CD14-positive monocyte (primary cell): ENCODE data around the gene NDUFS4. TPM values are rescaled to one million over a fixed set of nuclear protein-coding genes. Genes with fewer than 3 reads are reported as not detected.

Experiments
- DNase-seq, 3 donors: peaks; one replicate each; pipeline ENCODE4 v3.0.0-alpha.2; 2011 to 2022
- H2AFZ ChIP-seq: 2 replicates; pipeline ENCODE4 v1.6.0; 2012; ENCODE audit warnings: mild to moderate bottlenecking, low read depth, low read length, inconsistent platforms; ENCODE audit not compliant: insufficient read depth, poor library complexity, severe bottlenecking
- H3K27ac ChIP-seq, 2 donors: 1 replicate in 1 of 2; 2 replicates in 1 of 2; pipeline ENCODE4 v1.5.1; 2012 to 2013; ENCODE audit warnings: low read length in 2 of 2, control low read depth in 1 of 2, inconsistent platforms in 1 of 2, low read depth in 1 of 2, mild to moderate bottlenecking in 1 of 2
- H3K27me3 ChIP-seq, 2 donors: one replicate each; pipeline versions ENCODE4 v1.6.0 to v1.6.1; 2011 to 2013; ENCODE audit warnings: low read length in 2 of 2; ENCODE audit not compliant: control insufficient read depth in 2 of 2, insufficient read depth in 2 of 2
- H3K36me3 ChIP-seq, 2 donors: replicated peaks in 1 of 2; 1 replicate in 1 of 2; 2 replicates in 1 of 2; pipeline versions ENCODE4 v1.5.1 to v1.6.1; 2012 to 2013; ENCODE audit warnings: low read length in 2 of 2, control low read depth in 1 of 2, inconsistent platforms in 1 of 2, mild to moderate bottlenecking in 1 of 2; ENCODE audit not compliant: insufficient read depth in 2 of 2, control insufficient read depth in 1 of 2
- H3K4me1 ChIP-seq, 2 donors: 1 replicate in 1 of 2; 2 replicates in 1 of 2; pipeline versions ENCODE4 v1.5.1 to v1.6.1; 2012 to 2013; ENCODE audit warnings: low read length in 2 of 2, control low read depth in 1 of 2, inconsistent platforms in 1 of 2, mild to moderate bottlenecking in 1 of 2, moderate library complexity in 1 of 2; ENCODE audit not compliant: insufficient read depth in 2 of 2, control insufficient read depth in 1 of 2
- H3K4me2 ChIP-seq: replicated peaks from 2 replicates; pipeline ENCODE3; 2012; ENCODE audit warnings: low read length, moderate library complexity, mild to moderate bottlenecking; ENCODE audit not compliant: poor library complexity, severe bottlenecking; ENCODE audit errors: extremely low read depth
- H3K4me3 ChIP-seq, 3 experiments: fragments of 200-600 bp in 1 of 3; sonication (generic) in 1 of 3; replicated peaks in 1 of 3; 1 replicate in 2 of 3; 2 replicates in 1 of 3; pipeline ENCODE4 v1.5.1; 2011 to 2013; ENCODE audit warnings: low read length in 3 of 3, mild to moderate bottlenecking in 3 of 3, control low read depth in 2 of 3, low read depth in 2 of 3, inconsistent platforms in 1 of 3, moderate library complexity in 1 of 3
- H3K79me2 ChIP-seq: 2 replicates; pipeline ENCODE4 v1.6.0; 2012; ENCODE audit warnings: mild to moderate bottlenecking, control low read depth, inconsistent platforms, low read length, moderate library complexity; ENCODE audit not compliant: insufficient read depth
- H3K9ac ChIP-seq: 2 replicates; pipeline ENCODE4 v1.6.0; 2017; ENCODE audit warnings: low read length, mild to moderate bottlenecking; ENCODE audit not compliant: insufficient read depth, poor library complexity, severe bottlenecking
- H3K9me3 ChIP-seq, 2 donors: replicated peaks in 1 of 2; 1 replicate in 1 of 2; 2 replicates in 1 of 2; pipeline versions ENCODE4 v1.5.1 to v1.6.1; 2012 to 2013; ENCODE audit warnings: low read length in 2 of 2, control low read depth in 1 of 2; ENCODE audit not compliant: control insufficient read depth in 1 of 2, insufficient read depth in 1 of 2
- H4K20me1 ChIP-seq: 2 replicates; pipeline ENCODE4 v1.6.0; 2012; ENCODE audit warnings: mild to moderate bottlenecking, low read length, control low read depth, moderate library complexity; ENCODE audit not compliant: insufficient read depth
- H3K27ac Mint-ChIP-seq, 7 donors: one replicate each; pipeline ENCODE4 v1.8.0; 2020; ENCODE audit warnings: mild to moderate bottlenecking in 7 of 7, mixed read lengths in 7 of 7, moderate library complexity in 6 of 7, inconsistent platforms in 2 of 7
- H3K27me3 Mint-ChIP-seq, 3 donors: one replicate each; pipeline ENCODE4 v1.8.0; 2021 to 2022; ENCODE audit warnings: low read depth in 3 of 3, mild to moderate bottlenecking in 3 of 3, mixed read lengths in 3 of 3, moderate library complexity in 3 of 3, inconsistent platforms in 1 of 3
- H3K36me3 Mint-ChIP-seq, 2 donors: one replicate each; pipeline ENCODE4 v1.8.0; 2020; ENCODE audit warnings: mixed read lengths in 2 of 2, inconsistent platforms in 1 of 2, mild to moderate bottlenecking in 1 of 2
- H3K4me1 Mint-ChIP-seq: one replicate; pipeline ENCODE4 v1.8.0; 2020; ENCODE audit warnings: mild to moderate bottlenecking, mixed read lengths
- H3K4me3 Mint-ChIP-seq, 2 donors: one replicate each; pipeline ENCODE4 v1.8.0; 2020; ENCODE audit warnings: mild to moderate bottlenecking in 2 of 2, mixed read lengths in 2 of 2, moderate library complexity in 1 of 2
- H3K9me3 Mint-ChIP-seq, 7 donors: one replicate each; pipeline ENCODE4 v1.8.0; 2020 to 2022; ENCODE audit warnings: mixed read lengths in 7 of 7, mild to moderate bottlenecking in 6 of 7, moderate library complexity in 6 of 7, inconsistent platforms in 2 of 7
- CTCF ChIP-seq: fragments of 200-600 bp; IDR thresholded peaks from one replicate; pipeline ENCODE4 v1.8.0; 2022; ENCODE audit warnings: antibody characterized with exemption, mild to moderate bottlenecking
- WGBS: methylation state at CpG from one replicate; pipeline ENCODE4 v1.1.5; 2013; ENCODE audit warnings: missing lambda C conversion rate; ENCODE audit not compliant: insufficient coverage; 5-methylcytosine and 5-hydroxymethylcytosine counted together
- intact Hi-C, 2 donors: fragments of 100-400 bp; cut with micrococcal nuclease; formaldehyde crosslinking; loops; one replicate each; pipeline versions ENCODE4 v1.15.0 to v1.15.1; 2023
- polyA plus RNA-seq, 3 donors: library from polyadenylated mRNA; depleted of rRNA in 1 of 3; unstranded in 2 of 3; stranded (reverse) in 1 of 3; fragments of 300-500 nt in 2 of 3; fragments of >200 nt in 1 of 3; fragmentation: Illumina TruSeq in 2 of 3; gene quantifications; 1 replicate in 2 of 3; 2 replicates in 1 of 3; pipeline ENCODE4 v1.2.3, GENCODE V29; 2012 to 2021

The NDUFS4 gene
- polyA plus RNA-seq, 3 donors = 42.5 to 118 (median 111) TPM

- H4K20me1 ChIP-seq = peaks cover 66% of the 10 kb centered on the region
- H3K9ac ChIP-seq = no peak overlapping the region
- no peaks in the 10 kb centered on the region for H3K27me3 ChIP-seq
- Mint-ChIP-seq H3K36me3 (peaks cover 1 to 2% of the 10 kb centered on the region in 2 donors), H3K9me3 (peaks cover 0 to 6% (median 0%) of the 10 kb centered on the region in 7 donors), H3K4me1 (peaks cover 10% of the 10 kb centered on the region), H3K4me3 (no peak overlapping the region), H3K27ac (no peak overlapping the region), H3K27me3 (no peaks in the 10 kb centered on the region)
- TF ChIP-seq CTCF = no peak
- no peak overlapping the region for H3K27ac ChIP-seq
- peaks cover 99% of the 10 kb centered on the region for H3K79me2 ChIP-seq
- H3K4me2 ChIP-seq = no peak overlapping the region
- DNase-seq = no peak
- intact Hi-C loops = no loop called here
- no peaks in the 10 kb centered on the region for H3K9me3 ChIP-seq
- H3K36me3 ChIP-seq = no peaks in the 10 kb centered on the region
- no peaks in the 10 kb centered on the region for H3K4me1 ChIP-seq
- H2AFZ ChIP-seq = no peak overlapping the region
- no peak overlapping the region for H3K4me3 ChIP-seq
Measured at GRCh38 chr5:53568401-53568800, 8.0 kb downstream of the NDUFS4 start.

GRCh38 chr5:53568871-53569270 is 8.4 kb downstream of the NDUFS4 start:
- peaks cover 0 to 6% (median 0%) of the 10 kb centered on the region in 7 donors for H3K9me3 Mint-ChIP-seq
- WGBS = no CpG with 5 or more reads among the region's 1 CpG
- no peak overlapping the region for H3K27ac Mint-ChIP-seq
- Histone ChIP-seq H2AFZ (no peak overlapping the region), H3K27ac (no peak overlapping the region), H3K27me3 (no peaks in the 10 kb centered on the region), H3K36me3 (no peaks in the 10 kb centered on the region), H3K4me1 (no peaks in the 10 kb centered on the region), H3K79me2 (peaks cover 99% of the 10 kb centered on the region), H4K20me1 (peaks cover 71% of the 10 kb centered on the region), H3K9ac (no peak overlapping the region), H3K4me2 (no peak overlapping the region), H3K9me3 (no peaks in the 10 kb centered on the region), H3K4me3 (no peak overlapping the region)
- no peak overlapping the region for H3K4me3 Mint-ChIP-seq
- DNase-seq = no peak
- H3K36me3 Mint-ChIP-seq = peaks cover 1 to 2% of the 10 kb centered on the region in 2 donors
- peaks cover 9% of the 10 kb centered on the region for H3K4me1 Mint-ChIP-seq
- no peaks in the 10 kb centered on the region for H3K27me3 Mint-ChIP-seq
- TF ChIP-seq CTCF = no peak
- intact Hi-C loops = no loop called here
